ENCODE results near the gene LUC7L. TPM values are rescaled to one million over a fixed set of nuclear protein-coding genes. Genes with fewer than 3 reads are reported as not detected.

The LUC7L gene
- polyA plus RNA-seq, 6 donors from 2014 or later: 9.6 to 20.4 (median 12.8) TPM

- peaks cover 0 to 23% of the 10 kb centered on the region in 2 donors for H3K36me3 Mint-ChIP-seq
Observed at GRCh38 chr16:193441-193840, 35.8 kb downstream of the LUC7L start.

GRCh38 chr16:192686-193085 is 36.6 kb downstream of the LUC7L start:
- H3K4me1 Mint-ChIP-seq: peaks cover 0 to 8% (median 5%) of the 10 kb centered on the region in 3 donors
- H3K27me3 Mint-ChIP-seq: no peaks in the 10 kb centered on the region
- no peaks in the 10 kb centered on the region for H3K9me3 Mint-ChIP-seq
- H3K27ac Mint-ChIP-seq: peak overlapping the region in 1 of 6 donors; percentile 63
- H3K4me3 Mint-ChIP-seq: no peak overlapping the region
- DNase-seq (no peak), ATAC-seq (ENCODE audit: low read depth in 2 of 2) (no peak)
- peaks cover 0 to 23% of the 10 kb centered on the region in 2 donors for H3K36me3 Mint-ChIP-seq

More at GRCh38 chr16:193441-193840, 35.8 kb downstream of the LUC7L start:
- no peaks in the 10 kb centered on the region for H3K27me3 Mint-ChIP-seq
- H3K4me3 Mint-ChIP-seq: no peak overlapping the region
- peaks cover 0 to 8% (median 5%) of the 10 kb centered on the region in 3 donors for H3K4me1 Mint-ChIP-seq
- no peak for ATAC-seq (ENCODE audit: low read depth in 2 of 2)
- no peaks in the 10 kb centered on the region for H3K9me3 Mint-ChIP-seq
- H3K27ac Mint-ChIP-seq: peak overlapping the region in 1 of 6 donors; percentile 64
- DNase-seq: no peak

- Mint-ChIP-seq H3K27me3 (no peaks in the 10 kb centered on the region), H3K36me3 (peaks cover 0 to 23% of the 10 kb centered on the region in 2 donors), H3K9me3 (no peaks in the 10 kb centered on the region), H3K4me1 (peaks cover 0 to 8% (median 5%) of the 10 kb centered on the region in 3 donors), H3K27ac (peak overlapping the region in 1 of 6 donors; percentile 85), H3K4me3 (peak overlapping the region in 1 of 8 donors; percentile 15)
- ATAC-seq (ENCODE audit: low read depth in 2 of 2) (no peak), DNase-seq (no peak)
Observed at GRCh38 chr16:191831-192230, 37.4 kb downstream of the LUC7L start.

GRCh38 chr16:189604-190186 is 39.6 kb downstream of the LUC7L start:
- Mint-ChIP-seq H3K36me3 (peaks cover 0 to 30% of the 10 kb centered on the region in 2 donors), H3K27me3 (no peaks in the 10 kb centered on the region), H3K4me1 (peaks cover 0 to 12% (median 5%) of the 10 kb centered on the region in 3 donors), H3K4me3 (no peak overlapping the region), H3K9me3 (no peaks in the 10 kb centered on the region), H3K27ac (peak overlapping the region in 1 of 6 donors; percentile 72)
- ATAC-seq (ENCODE audit: low read depth in 2 of 2) (no peak), DNase-seq (no peak)

- ATAC-seq (ENCODE audit: low read depth in 2 of 2): peak; percentile 60 to 63
- DNase-seq: no peak
- no peak overlapping the region for H3K4me3 Mint-ChIP-seq
- H3K4me1 Mint-ChIP-seq: peaks cover 0 to 12% (median 5%) of the 10 kb centered on the region in 3 donors
- no peak overlapping the region for H3K27ac Mint-ChIP-seq
- H3K27me3 Mint-ChIP-seq: no peaks in the 10 kb centered on the region
- peaks cover 0 to 30% of the 10 kb centered on the region in 2 donors for H3K36me3 Mint-ChIP-seq
- no peaks in the 10 kb centered on the region for H3K9me3 Mint-ChIP-seq
Observed at GRCh38 chr16:188674-189073, 40.6 kb downstream of the LUC7L start.

- DNase-seq (no peak), ATAC-seq (ENCODE audit: low read depth in 2 of 2) (no peak)
- Mint-ChIP-seq H3K27me3 (no peaks in the 10 kb centered on the region), H3K4me3 (no peak overlapping the region), H3K4me1 (peaks cover 0 to 8% (median 5%) of the 10 kb centered on the region in 3 donors), H3K9me3 (no peaks in the 10 kb centered on the region), H3K27ac (peak overlapping the region in 1 of 6 donors; percentile 11), H3K36me3 (peaks cover 0 to 22% of the 10 kb centered on the region in 2 donors)
Observed at GRCh38 chr16:187330-187729, 41.9 kb downstream of the LUC7L start.

- ATAC-seq (ENCODE audit: low read depth in 2 of 2) (no peak), DNase-seq (no peak)
- H3K27ac Mint-ChIP-seq: no peak overlapping the region
- peaks cover 0 to 15% of the 10 kb centered on the region in 2 donors for H3K36me3 Mint-ChIP-seq
- no peaks in the 10 kb centered on the region for H3K27me3 Mint-ChIP-seq
- peaks cover 0 to 3% (median 0%) of the 10 kb centered on the region in 3 donors for H3K4me1 Mint-ChIP-seq
- no peaks in the 10 kb centered on the region for H3K9me3 Mint-ChIP-seq
- no peak overlapping the region for H3K4me3 Mint-ChIP-seq
Observed at GRCh38 chr16:185691-186090, 43.6 kb downstream of the LUC7L start.

- Mint-ChIP-seq H3K36me3 (peaks cover 0 to 11% of the 10 kb centered on the region in 2 donors), H3K27ac (no peak overlapping the region), H3K4me1 (peaks cover 0 to 3% (median 0%) of the 10 kb centered on the region in 3 donors), H3K27me3 (no peaks in the 10 kb centered on the region), H3K9me3 (no peaks in the 10 kb centered on the region), H3K4me3 (no peak overlapping the region)
- DNase-seq (no peak), ATAC-seq (ENCODE audit: low read depth in 2 of 2) (no peak)
Observed at GRCh38 chr16:185213-185612, 44.0 kb downstream of the LUC7L start.

GRCh38 chr16:183005-183404 is 46.2 kb downstream of the LUC7L start:
- no peak for DNase-seq
- Mint-ChIP-seq H3K4me1 (peaks cover 0 to 5% (median 3%) of the 10 kb centered on the region in 3 donors), H3K27ac (peak overlapping the region in 1 of 6 donors; percentile 62), H3K4me3 (no peak overlapping the region), H3K27me3 (peaks cover 3 to 6% (median 6%) of the 10 kb centered on the region in 3 donors), H3K36me3 (peaks cover 0 to 7% of the 10 kb centered on the region in 2 donors), H3K9me3 (no peaks in the 10 kb centered on the region)
- no peak for ATAC-seq (ENCODE audit: low read depth in 2 of 2)

GRCh38 chr16:181565-182021 is 47.7 kb downstream of the LUC7L start:
- H3K36me3 Mint-ChIP-seq: peaks cover 0 to 7% of the 10 kb centered on the region in 2 donors
- no peaks in the 10 kb centered on the region for H3K9me3 Mint-ChIP-seq
- H3K27me3 Mint-ChIP-seq: peaks cover 11 to 16% (median 11%) of the 10 kb centered on the region in 3 donors
- DNase-seq (no peak), ATAC-seq (ENCODE audit: low read depth in 2 of 2) (no peak)
- H3K4me3 Mint-ChIP-seq: peak overlapping the region in 3 of 8 donors; percentile 39 to 57 (median 43)
- H3K4me1 Mint-ChIP-seq: peaks cover 0 to 5% (median 3%) of the 10 kb centered on the region in 3 donors
- H3K27ac Mint-ChIP-seq: peak overlapping the region in 1 of 6 donors; percentile 81

- peaks cover 0 to 5% (median 3%) of the 10 kb centered on the region in 3 donors for H3K4me1 Mint-ChIP-seq
- ATAC-seq (ENCODE audit: low read depth in 2 of 2): peak; percentile 86 to 88
- DNase-seq: peak; percentile 80
- H3K36me3 Mint-ChIP-seq: peaks cover 0 to 5% of the 10 kb centered on the region in 2 donors
- no peak overlapping the region for H3K27ac Mint-ChIP-seq
- peak overlapping the region; percentile 21 to 85 (median 42) for H3K4me3 Mint-ChIP-seq
- H3K27me3 Mint-ChIP-seq: peaks cover 11 to 16% (median 11%) of the 10 kb centered on the region in 3 donors
- no peaks in the 10 kb centered on the region for H3K9me3 Mint-ChIP-seq
Observed at GRCh38 chr16:180681-181564, 48.3 kb downstream of the LUC7L start.

- Mint-ChIP-seq H3K4me3 (peak within 1 kb of the TSS; percentile 30 to 85 (median 64)), H3K27me3 (peaks cover 11 to 22% (median 18%) of the 10 kb centered on the region in 3 donors), H3K36me3 (no peaks in the 10 kb centered on the region), H3K9me3 (no peaks in the 10 kb centered on the region), H3K4me1 (peaks cover 4 to 10% (median 6%) of the 10 kb centered on the region in 3 donors), H3K27ac (peak within 1 kb of the TSS in 2 of 6 donors; percentile 9 to 36)
- DNase-seq: peak; percentile 20
- peak in 1 of 2 donors; percentile 13 for ATAC-seq (ENCODE audit: low read depth in 2 of 2)
Observed at GRCh38 chr16:180101-180675, 49.1 kb downstream of the LUC7L start, which contains the start of gene HBQ1. Gene HBQ1, plus strand, starts transcription at chr16:180459. Its CDS starts 28 bp downstream, at chr16:180487.
